SU-DHL-6 (cell line): ENCODE data around the gene BLTP2.
A peak's percentile ranks its signal among the peaks of the same experiment; 100 is the strongest.

Experiments
- H2AFZ ChIP-seq: fragments of 200-600 bp; sonication (generic); 2 replicates; pipeline ENCODE4 v1.6.1; 2014; ENCODE audit warnings: low read depth, mild to moderate bottlenecking, moderate library complexity, mixed read lengths, antibody characterized with exemption, low read length; ENCODE audit not compliant: severe bottlenecking
- H3F3A ChIP-seq: fragments of 200-600 bp; shearing (Covaris generic); 2 replicates; pipeline ENCODE4 v1.6.0; 2016; ENCODE audit warnings: antibody characterized with exemption, mild to moderate bottlenecking; ENCODE audit not compliant: insufficient read depth
- H3K27ac ChIP-seq: fragments of 200-600 bp; sonication (generic); 2 replicates; pipeline ENCODE4 v1.5.1; 2016; ENCODE audit warnings: low read depth, mild to moderate bottlenecking, low read length, moderate library complexity, mixed read lengths
- H3K27me3 ChIP-seq: fragments of 200-600 bp; sonication (generic), shearing (Covaris generic); 2 replicates; pipeline ENCODE4 v1.6.0; 2014; ENCODE audit warnings: mild to moderate bottlenecking, low read length
- H3K36me3 ChIP-seq: fragments of 200-600 bp; sonication (generic); 2 replicates; pipeline ENCODE4 v1.6.1; 2014; ENCODE audit warnings: mild to moderate bottlenecking, low read length, mixed read lengths
- H3K4me2 ChIP-seq: fragments of 300-600, 200-600 bp; shearing (Covaris generic), sonication (generic); 2 replicates; pipeline ENCODE4 v1.6.0; 2014; ENCODE audit warnings: low read length, low read depth, mild to moderate bottlenecking; ENCODE audit not compliant: poor library complexity, severe bottlenecking
- H3K4me3 ChIP-seq: fragments of 200-600 bp; sonication (generic); 2 replicates; pipeline ENCODE4 v1.5.1; 2014; ENCODE audit warnings: antibody characterized with exemption, low read length, mild to moderate bottlenecking, mixed read lengths; ENCODE audit not compliant: insufficient read depth, poor library complexity, severe bottlenecking
- H3K79me2 ChIP-seq: fragments of 200-600 bp; sonication (generic); 2 replicates; pipeline ENCODE4 v1.6.1; 2014; ENCODE audit warnings: mild to moderate bottlenecking, low read length, moderate library complexity; ENCODE audit not compliant: insufficient read depth
- H3K9ac ChIP-seq: fragments of 200-600 bp; sonication (generic); 2 replicates; pipeline ENCODE4 v1.7.0; 2014; ENCODE audit warnings: mild to moderate bottlenecking, low read length
- H3K9me2 ChIP-seq: fragments of 200-600 bp; sonication (generic); replicated peaks from 2 replicates; pipeline ENCODE4 v1.6.1; 2014; ENCODE audit warnings: low read length; ENCODE audit not compliant: insufficient read depth
- H3K9me3 ChIP-seq: fragments of 200-600 bp; sonication (generic); 2 replicates; pipeline ENCODE4 v1.6.1; 2014; ENCODE audit warnings: low read length, mixed read lengths; ENCODE audit not compliant: insufficient read depth
- H4K20me1 ChIP-seq: fragments of 200-600 bp; sonication (generic); 2 replicates; pipeline ENCODE4 v1.6.1; 2014; ENCODE audit warnings: low read depth, mild to moderate bottlenecking, antibody characterized with exemption, low read length, moderate library complexity, mixed read lengths
- CTCF ChIP-seq: fragments of 200-600 bp; sonication (generic); IDR thresholded peaks from one replicate; pipeline ENCODE4 v1.5.1; 2017; ENCODE audit warnings: antibody characterized with exemption, mild to moderate bottlenecking, low read length, moderate library complexity; ENCODE audit not compliant: insufficient read depth, poor library complexity, severe bottlenecking
- EZH2phosphoT487 ChIP-seq: fragments of 200-600 bp; sonication (generic), shearing (Covaris generic); conservative IDR thresholded peaks from 2 replicates; pipeline ENCODE4 v1.6.1; 2018; ENCODE audit warnings: mild to moderate bottlenecking, antibody characterized with exemption, low read length, moderate library complexity, mixed read lengths

The BLTP2 gene

GRCh38 chr17:28682655-28683054 is 37.7 kb upstream of the BLTP2 start:
- Histone ChIP-seq H4K20me1 (no peaks in the 10 kb centered on the region), H3K79me2 (no peaks in the 10 kb centered on the region), H3K27me3 (no peaks in the 10 kb centered on the region), H3K4me2 (no peak overlapping the region), H3K4me3 (no peak overlapping the region), H3K9me3 (no peaks in the 10 kb centered on the region), H3K27ac (no peak overlapping the region), H3F3A (no peaks in the 10 kb centered on the region), H3K9ac (no peak overlapping the region), H2AFZ (no peak overlapping the region), H3K36me3 (peaks cover 26% of the 10 kb centered on the region), H3K9me2 (no peaks in the 10 kb centered on the region)
- TF ChIP-seq EZH2phosphoT487 (no peak), CTCF (no peak)

DNA sequence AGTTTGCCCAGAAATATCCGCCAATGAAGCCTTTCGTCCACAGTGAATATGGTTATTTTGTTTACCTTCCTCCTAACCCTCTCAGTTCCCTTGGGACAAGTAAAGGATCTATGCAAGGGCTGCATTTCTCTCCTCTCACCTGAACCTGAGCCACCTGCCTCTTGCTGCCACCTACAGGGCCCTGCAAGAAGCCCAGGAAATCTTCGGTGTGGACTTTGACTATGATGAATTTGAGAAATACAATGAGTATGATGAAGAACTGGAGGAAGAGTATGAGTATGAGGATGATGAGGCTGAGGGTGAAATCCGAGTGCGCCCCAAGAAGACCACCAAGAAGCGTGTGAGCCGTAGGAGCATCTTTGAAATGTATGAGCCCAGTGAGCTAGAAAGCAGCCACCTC is 31.0 kb upstream of the BLTP2 start:
- H3K9me2 ChIP-seq = no peaks in the 10 kb centered on the region
- no peaks in the 10 kb centered on the region for H3K79me2 ChIP-seq
- no peaks in the 10 kb centered on the region for H4K20me1 ChIP-seq
- no peaks in the 10 kb centered on the region for H3K27me3 ChIP-seq
- H3K36me3 ChIP-seq = peaks cover 25% of the 10 kb centered on the region
- H3K4me2 ChIP-seq = no peak overlapping the region
- H3K9me3 ChIP-seq = no peaks in the 10 kb centered on the region
- no peaks in the 10 kb centered on the region for H3F3A ChIP-seq
- H3K27ac ChIP-seq = no peak overlapping the region
- H3K4me3 ChIP-seq = no peak overlapping the region
- TF ChIP-seq CTCF = peak; percentile 53
- no peak for TF ChIP-seq EZH2phosphoT487
- H2AFZ ChIP-seq = no peak overlapping the region
- H3K9ac ChIP-seq = no peak overlapping the region

GRCh38 chr17:28675490-28675889 is 30.5 kb upstream of the BLTP2 start:
- H3K36me3 ChIP-seq = peaks cover 23% of the 10 kb centered on the region

More at GRCh38 chr17:28675490-28675889, 30.5 kb upstream of the BLTP2 start:
- H2AFZ ChIP-seq = no peak overlapping the region
- no peak overlapping the region for H3K27ac ChIP-seq
- H3F3A ChIP-seq = no peaks in the 10 kb centered on the region
- H3K9me2 ChIP-seq = no peaks in the 10 kb centered on the region
- no peaks in the 10 kb centered on the region for H3K27me3 ChIP-seq
- no peaks in the 10 kb centered on the region for H3K9me3 ChIP-seq
- no peak overlapping the region for H3K4me3 ChIP-seq
- no peak overlapping the region for H3K9ac ChIP-seq
- no peaks in the 10 kb centered on the region for H4K20me1 ChIP-seq
- H3K4me2 ChIP-seq = no peak overlapping the region
- no peaks in the 10 kb centered on the region for H3K79me2 ChIP-seq
- TF ChIP-seq CTCF (no peak), EZH2phosphoT487 (no peak)
